Activated CD8-positive, alpha-beta memory T cell treated with anti-CD3 and anti-CD28 coated beads, Interleukin-2, amount 50 U/mL, for 48 hours (primary cell): ENCODE measurements around the gene TRIM38.
"Not testable (repeated sequence)": the region's sequence is repeated elsewhere in the genome, so short reads cannot be mapped to it uniquely, and the experiment has no call there.

ENCODE experiments used
- DNase-seq: peaks from one replicate; pipeline ENCODE4 v3.0.0-alpha.2; 2020

TRIM38 gene

GRCh38 chr6:25943887-25944286, 18.7 kb upstream of the TRIM38 start:
- DNase-seq = no peak

GRCh38 chr6:25944688-25945574, 17.7 kb upstream of the TRIM38 start:
- DNase-seq = no peak

- not testable (repeated sequence) for DNase-seq
Measured at GRCh38 chr6:25945738-25946137, 16.9 kb upstream of the TRIM38 start.

- no peak for DNase-seq
Measured at GRCh38 chr6:25946631-25947030, 16.0 kb upstream of the TRIM38 start.

GRCh38 chr6:25947492-25947891, 15.1 kb upstream of the TRIM38 start:
- not testable (repeated sequence) for DNase-seq

- no peak for DNase-seq
Measured at GRCh38 chr6:25949695-25950094, 12.9 kb upstream of the TRIM38 start.

- DNase-seq = no peak
Measured at GRCh38 chr6:25950297-25950696, 12.3 kb upstream of the TRIM38 start.

- DNase-seq = no peak
Measured at GRCh38 chr6:25951296-25952032, 11.1 kb upstream of the TRIM38 start.

- no peak for DNase-seq
Measured at GRCh38 chr6:25952535-25952934, 10.1 kb upstream of the TRIM38 start.

GRCh38 chr6:25953733-25954132, 8.9 kb upstream of the TRIM38 start:
- DNase-seq = no peak

GRCh38 chr6:25954756-25955155, 7.8 kb upstream of the TRIM38 start:
- no peak for DNase-seq

GRCh38 chr6:25956226-25956625, 6.4 kb upstream of the TRIM38 start:
- DNase-seq = no peak

GRCh38 chr6:25958700-25959162, 3.9 kb upstream of the TRIM38 start:
- no peak for DNase-seq

- no peak for DNase-seq
Measured at GRCh38 chr6:25959890-25960536, 2.6 kb upstream of the TRIM38 start.

GRCh38 chr6:25960734-25961133, 1.9 kb upstream of the TRIM38 start:
- peak; percentile 61 for DNase-seq

GRCh38 chr6:25961619-25962148, 918 bp upstream of the TRIM38 start:
- DNase-seq = no peak

- DNase-seq = no peak
Measured at GRCh38 chr6:25963426-25964123, 973 bp downstream of the TRIM38 start.

GRCh38 chr6:25965058-25965457, 2.5 kb downstream of the TRIM38 start:
- DNase-seq = no peak

- no peak for DNase-seq
Measured at GRCh38 chr6:25966711-25967110, 4.1 kb downstream of the TRIM38 start.

GRCh38 chr6:25968769-25969168, 6.2 kb downstream of the TRIM38 start:
- no peak for DNase-seq

- no peak for DNase-seq
Measured at GRCh38 chr6:25971187-25971821, 8.7 kb downstream of the TRIM38 start.

GRCh38 chr6:25972128-25972527, 9.5 kb downstream of the TRIM38 start:
- no peak for DNase-seq
